ENCODE measurements around the gene ROBO2. TPM values are rescaled to one million over a fixed set of nuclear protein-coding genes. Genes with fewer than 3 reads are reported as not detected.

Gene ROBO2, protein sequence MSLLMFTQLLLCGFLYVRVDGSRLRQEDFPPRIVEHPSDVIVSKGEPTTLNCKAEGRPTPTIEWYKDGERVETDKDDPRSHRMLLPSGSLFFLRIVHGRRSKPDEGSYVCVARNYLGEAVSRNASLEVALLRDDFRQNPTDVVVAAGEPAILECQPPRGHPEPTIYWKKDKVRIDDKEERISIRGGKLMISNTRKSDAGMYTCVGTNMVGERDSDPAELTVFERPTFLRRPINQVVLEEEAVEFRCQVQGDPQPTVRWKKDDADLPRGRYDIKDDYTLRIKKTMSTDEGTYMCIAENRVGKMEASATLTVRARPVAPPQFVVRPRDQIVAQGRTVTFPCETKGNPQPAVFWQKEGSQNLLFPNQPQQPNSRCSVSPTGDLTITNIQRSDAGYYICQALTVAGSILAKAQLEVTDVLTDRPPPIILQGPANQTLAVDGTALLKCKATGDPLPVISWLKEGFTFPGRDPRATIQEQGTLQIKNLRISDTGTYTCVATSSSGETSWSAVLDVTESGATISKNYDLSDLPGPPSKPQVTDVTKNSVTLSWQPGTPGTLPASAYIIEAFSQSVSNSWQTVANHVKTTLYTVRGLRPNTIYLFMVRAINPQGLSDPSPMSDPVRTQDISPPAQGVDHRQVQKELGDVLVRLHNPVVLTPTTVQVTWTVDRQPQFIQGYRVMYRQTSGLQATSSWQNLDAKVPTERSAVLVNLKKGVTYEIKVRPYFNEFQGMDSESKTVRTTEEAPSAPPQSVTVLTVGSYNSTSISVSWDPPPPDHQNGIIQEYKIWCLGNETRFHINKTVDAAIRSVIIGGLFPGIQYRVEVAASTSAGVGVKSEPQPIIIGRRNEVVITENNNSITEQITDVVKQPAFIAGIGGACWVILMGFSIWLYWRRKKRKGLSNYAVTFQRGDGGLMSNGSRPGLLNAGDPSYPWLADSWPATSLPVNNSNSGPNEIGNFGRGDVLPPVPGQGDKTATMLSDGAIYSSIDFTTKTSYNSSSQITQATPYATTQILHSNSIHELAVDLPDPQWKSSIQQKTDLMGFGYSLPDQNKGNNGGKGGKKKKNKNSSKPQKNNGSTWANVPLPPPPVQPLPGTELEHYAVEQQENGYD (N-terminal part only)
- polyA plus RNA-seq, result not detected

DNA sequence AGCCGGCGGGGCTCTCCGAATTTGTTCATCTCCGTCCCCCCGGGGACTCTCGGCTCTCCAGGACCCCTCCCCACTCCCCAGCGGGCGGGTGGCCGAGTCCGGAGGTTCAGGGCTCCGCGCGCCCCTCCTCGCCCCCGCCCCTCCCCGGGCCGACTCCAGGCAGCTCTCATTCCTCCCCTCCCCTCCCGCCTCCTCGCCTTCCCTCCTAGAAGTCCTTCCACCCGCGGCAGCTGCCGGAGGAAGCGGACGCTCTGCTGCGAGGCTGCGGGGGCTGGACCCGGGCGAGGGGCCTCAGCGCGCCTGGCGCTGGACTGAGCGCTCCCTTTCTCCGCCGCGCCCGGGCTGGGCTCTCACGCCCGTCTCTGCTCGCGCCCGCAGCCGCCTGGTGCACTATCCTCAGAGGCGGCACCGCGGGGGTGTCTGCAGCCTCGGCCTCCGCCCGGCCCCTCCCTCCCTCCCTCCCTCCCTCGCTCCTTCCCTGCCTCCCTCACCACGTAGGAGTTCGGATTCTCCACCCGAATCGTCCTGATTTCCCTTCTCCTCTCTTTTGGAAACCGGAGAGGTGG is at the start of gene ROBO2:
Gene ROBO2 (plus strand): TSS at position 494 of the 566 bp plus-strand sequence. CDS start 687 bp downstream, outside the sequence.
- no peaks in the 10 kb centered on the region for H3K4me1 Mint-ChIP-seq
- H3K36me3 Mint-ChIP-seq, result peaks cover 3 to 4% (median 4%) of the 10 kb centered on the region in 3 donors
- H3K27me3 Mint-ChIP-seq (ENCODE audit: low read depth in 3 of 3), result peaks cover 2 to 9% (median 6%) of the 10 kb centered on the region in 3 donors
- H3K9me3 Mint-ChIP-seq, result peaks cover 5 to 27% (median 13%) of the 10 kb centered on the region in 6 donors
- no peak within 1 kb of the TSS for H3K4me3 Mint-ChIP-seq
- no peak for DNase-seq
- no peak within 1 kb of the TSS for H3K27ac Mint-ChIP-seq

DNA sequence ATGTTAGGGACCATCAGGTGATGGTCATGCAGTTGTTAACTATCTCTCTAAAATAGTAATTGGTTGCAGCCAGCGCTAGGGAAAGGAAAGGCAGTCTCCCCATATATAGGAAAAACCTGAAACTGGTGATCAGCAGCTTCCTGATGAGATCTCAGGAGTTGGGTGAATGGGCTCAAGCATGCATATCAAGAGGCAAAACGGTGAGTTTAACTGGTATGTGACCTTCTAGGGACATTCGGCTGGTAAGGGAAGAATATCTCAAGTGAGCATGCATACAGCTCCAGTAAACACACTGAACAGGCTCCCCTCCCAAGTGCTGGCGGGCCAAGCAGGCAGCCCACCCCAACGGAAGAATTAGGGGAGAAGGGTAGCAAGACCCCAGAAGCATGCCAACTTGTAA is 49.3 kb upstream of the ROBO2 start:
- Mint-ChIP-seq H3K4me3 (no peak overlapping the region), H3K36me3 (no peaks in the 10 kb centered on the region), H3K27ac (no peak overlapping the region), H3K4me1 (no peaks in the 10 kb centered on the region), H3K9me3 (peaks cover 2 to 34% (median 12%) of the 10 kb centered on the region in 6 donors), H3K27me3 (ENCODE audit: low read depth in 3 of 3) (peaks cover 0 to 2% (median 0%) of the 10 kb centered on the region in 3 donors)
- no peak for DNase-seq

DNA sequence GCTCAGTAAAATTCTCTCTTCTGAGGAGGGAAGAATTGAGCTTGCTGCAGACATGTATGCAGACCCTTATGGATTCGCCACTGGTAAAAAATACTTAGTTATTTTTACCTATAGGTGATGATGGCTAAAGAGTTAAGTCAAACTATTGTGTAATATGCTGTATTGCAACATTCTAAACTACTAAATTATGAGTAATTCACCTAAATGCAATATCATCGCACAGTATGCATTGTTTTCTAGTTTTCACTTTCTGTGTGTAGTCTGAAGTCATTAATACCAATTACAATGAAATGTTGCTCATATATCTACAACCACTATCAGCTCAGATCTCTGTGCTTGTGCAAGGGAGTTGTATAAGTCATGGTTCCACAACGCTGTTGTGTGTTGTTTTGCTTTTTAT is 48.7 kb upstream of the ROBO2 start:
- H3K36me3 Mint-ChIP-seq, result no peaks in the 10 kb centered on the region
- no peaks in the 10 kb centered on the region for H3K4me1 Mint-ChIP-seq
- H3K27ac Mint-ChIP-seq, result no peak overlapping the region
- H3K4me3 Mint-ChIP-seq, result no peak overlapping the region
- no peak for DNase-seq
- H3K27me3 Mint-ChIP-seq (ENCODE audit: low read depth in 3 of 3), result peaks cover 0 to 2% (median 0%) of the 10 kb centered on the region in 3 donors
- peaks cover 2 to 30% (median 10%) of the 10 kb centered on the region in 6 donors for H3K9me3 Mint-ChIP-seq

DNA sequence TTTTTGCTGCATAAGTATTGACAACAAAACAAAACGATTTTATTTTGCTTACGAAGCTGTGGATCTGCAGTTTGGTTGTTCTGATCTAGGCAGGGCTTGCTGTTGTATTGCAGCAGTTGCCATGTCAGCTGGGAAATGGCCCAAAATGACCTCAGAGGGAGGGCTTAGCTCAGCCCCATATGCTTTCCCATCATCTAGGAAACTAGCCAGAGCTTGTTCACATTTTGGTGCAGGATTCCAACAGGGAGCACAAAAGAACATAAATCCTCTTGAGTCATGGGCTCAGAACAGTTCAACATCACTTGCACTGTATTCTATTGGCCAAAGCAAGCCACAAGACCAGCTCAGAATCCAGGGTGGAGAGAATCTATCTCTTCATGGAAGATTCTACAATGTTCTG is 42.2 kb upstream of the ROBO2 start:
- no peak overlapping the region for H3K4me3 Mint-ChIP-seq
- H3K4me1 Mint-ChIP-seq, result no peaks in the 10 kb centered on the region
- no peaks in the 10 kb centered on the region for H3K27me3 Mint-ChIP-seq (ENCODE audit: low read depth in 3 of 3)
- H3K27ac Mint-ChIP-seq, result no peak overlapping the region
- peaks cover 5 to 39% (median 10%) of the 10 kb centered on the region in 6 donors for H3K9me3 Mint-ChIP-seq
- DNase-seq, result no peak
- H3K36me3 Mint-ChIP-seq, result no peaks in the 10 kb centered on the region

DNA sequence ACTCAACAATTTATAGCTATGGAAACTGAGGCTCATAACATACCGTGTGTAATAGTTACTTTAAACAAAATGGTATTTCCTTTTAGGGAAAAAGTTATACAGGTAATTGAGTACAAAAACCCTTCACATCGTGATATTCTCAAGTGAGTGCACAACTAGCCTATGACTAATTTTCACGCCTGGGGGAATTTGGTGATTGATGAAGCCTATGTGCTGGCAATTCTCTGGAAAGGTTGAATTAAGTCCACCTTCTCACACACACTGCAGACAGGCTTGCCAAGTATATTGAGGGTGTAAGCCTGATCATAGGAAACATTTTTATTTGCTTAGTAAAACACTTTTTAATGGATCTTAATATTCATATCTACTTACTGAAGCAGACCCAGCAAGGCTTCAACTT is 41.3 kb upstream of the ROBO2 start:
- Mint-ChIP-seq H3K9me3 (peaks cover 5 to 44% (median 10%) of the 10 kb centered on the region in 6 donors), H3K4me3 (no peak overlapping the region), H3K4me1 (no peaks in the 10 kb centered on the region), H3K36me3 (no peaks in the 10 kb centered on the region), H3K27me3 (ENCODE audit: low read depth in 3 of 3) (no peaks in the 10 kb centered on the region), H3K27ac (no peak overlapping the region)
- no peak for DNase-seq

DNA sequence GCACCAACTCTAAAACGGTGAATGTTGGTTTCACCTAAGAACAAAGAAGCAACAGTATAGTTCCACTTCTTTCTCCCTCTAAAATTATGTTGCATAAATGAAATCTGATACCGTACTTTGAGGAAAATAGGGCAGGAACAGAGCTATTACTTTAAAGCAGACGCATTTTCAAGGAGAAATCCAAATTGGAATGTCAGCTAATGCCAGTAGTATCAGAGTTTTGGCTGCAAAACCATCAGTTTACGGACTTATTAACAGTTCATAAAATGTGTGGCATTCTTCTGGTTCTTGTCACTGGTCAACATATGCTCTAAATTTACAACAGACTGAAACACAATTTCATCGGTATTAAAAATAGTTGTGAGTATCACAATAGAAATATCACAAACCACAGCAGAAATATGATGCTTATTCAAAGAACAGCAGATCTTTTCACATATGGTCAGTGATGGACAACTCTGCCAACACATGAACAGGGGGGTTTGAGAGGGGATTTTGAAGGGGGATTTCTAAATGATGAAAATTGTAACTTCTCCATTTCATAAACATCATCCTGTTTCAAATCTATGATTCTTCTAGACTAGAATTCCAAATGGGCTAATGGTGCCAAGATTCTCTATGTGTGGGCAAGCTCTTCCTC is 38.7 kb upstream of the ROBO2 start:
- H3K27ac Mint-ChIP-seq, result no peak overlapping the region
- H3K4me3 Mint-ChIP-seq, result no peak overlapping the region
- H3K9me3 Mint-ChIP-seq, result peaks cover 6 to 63% (median 14%) of the 10 kb centered on the region in 6 donors
- H3K36me3 Mint-ChIP-seq, result no peaks in the 10 kb centered on the region
- no peak for DNase-seq
- H3K27me3 Mint-ChIP-seq (ENCODE audit: low read depth in 3 of 3), result no peaks in the 10 kb centered on the region
- H3K4me1 Mint-ChIP-seq, result no peaks in the 10 kb centered on the region

DNA sequence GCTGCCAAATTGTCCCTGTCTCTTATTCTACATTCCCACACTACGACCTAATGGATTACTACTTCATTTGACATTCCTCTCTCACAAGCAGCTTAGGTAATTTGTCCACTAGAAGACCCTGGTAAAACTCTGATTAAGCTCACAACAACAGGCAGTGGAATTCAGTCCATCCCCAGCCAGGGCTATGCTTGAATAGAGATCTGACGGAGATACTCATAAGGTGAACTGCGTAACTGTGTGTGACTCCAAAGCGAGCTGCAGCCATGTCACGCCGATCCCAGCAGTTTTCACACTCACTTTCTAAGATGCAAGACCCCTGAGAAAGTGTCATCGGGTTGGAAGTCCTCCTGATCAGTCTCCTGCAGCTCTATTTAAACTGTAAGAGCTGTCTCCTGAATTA is 25.7 kb upstream of the ROBO2 start:
- no peak overlapping the region for H3K4me3 Mint-ChIP-seq
- no peak for DNase-seq
- H3K27me3 Mint-ChIP-seq (ENCODE audit: low read depth in 3 of 3), result peaks cover 0 to 2% (median 0%) of the 10 kb centered on the region in 3 donors
- no peaks in the 10 kb centered on the region for H3K4me1 Mint-ChIP-seq
- peaks cover 6 to 61% (median 14%) of the 10 kb centered on the region in 6 donors for H3K9me3 Mint-ChIP-seq
- no peak overlapping the region for H3K27ac Mint-ChIP-seq
- peaks cover 0 to 5% (median 0%) of the 10 kb centered on the region in 3 donors for H3K36me3 Mint-ChIP-seq

DNA sequence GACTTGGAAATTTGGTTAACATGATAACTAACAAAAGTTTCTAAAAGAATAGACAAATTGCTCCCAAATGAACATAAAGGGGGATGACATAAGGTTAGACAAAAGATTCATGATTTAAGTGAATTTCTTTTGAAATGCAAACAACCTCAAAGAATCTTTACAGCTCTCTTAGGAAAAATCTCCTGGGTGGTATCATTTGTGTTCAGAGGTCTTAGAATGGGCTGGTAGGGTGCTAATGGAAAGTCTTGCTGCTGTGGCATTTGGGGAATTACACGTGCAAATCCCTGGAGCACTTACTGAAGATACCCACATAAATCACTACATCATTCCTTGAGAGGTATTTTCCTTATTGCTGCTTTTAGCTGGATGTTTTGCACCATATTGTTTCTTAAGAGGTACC is 14.4 kb upstream of the ROBO2 start:
- Mint-ChIP-seq H3K9me3 (peaks cover 5 to 58% (median 13%) of the 10 kb centered on the region in 6 donors), H3K27ac (no peak overlapping the region), H3K36me3 (no peaks in the 10 kb centered on the region), H3K4me3 (no peak overlapping the region), H3K27me3 (ENCODE audit: low read depth in 3 of 3) (peaks cover 0 to 2% (median 0%) of the 10 kb centered on the region in 3 donors), H3K4me1 (no peaks in the 10 kb centered on the region)
- no peak for DNase-seq

DNA sequence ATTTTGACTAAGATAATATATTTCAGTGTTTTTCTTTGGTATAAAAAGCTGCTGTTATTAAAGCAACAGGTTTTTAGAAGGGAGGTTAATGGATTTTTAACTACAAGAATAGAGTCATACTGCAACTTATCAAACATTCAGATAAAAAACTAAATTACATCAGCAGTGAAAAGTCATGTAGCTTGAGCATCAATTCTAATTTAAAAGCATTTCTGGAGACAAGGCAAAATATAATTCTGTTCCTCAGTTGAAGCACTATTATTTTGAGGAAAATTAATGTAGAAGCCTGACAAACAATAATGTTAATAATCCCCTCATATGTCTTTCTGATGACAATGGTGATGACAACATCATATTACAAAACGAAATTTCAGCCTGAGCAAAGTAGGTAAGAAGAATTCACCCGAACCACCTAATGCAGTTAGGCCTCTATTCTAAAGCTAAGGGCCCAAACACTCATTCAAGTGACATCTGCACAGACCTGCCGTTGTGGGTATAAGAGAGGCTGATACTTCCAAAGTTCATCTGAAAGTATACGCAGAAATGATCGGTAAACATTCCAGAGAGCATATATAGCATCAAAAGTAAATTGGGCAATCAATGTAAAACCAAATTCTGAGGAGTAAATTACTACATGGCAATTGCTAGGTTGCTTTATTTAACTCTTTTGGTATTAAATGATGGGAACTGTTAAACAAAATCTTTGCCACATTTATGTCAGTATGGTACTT is 12.8 kb upstream of the ROBO2 start:
- Mint-ChIP-seq H3K9me3 (peaks cover 5 to 56% (median 11%) of the 10 kb centered on the region in 6 donors), H3K27ac (no peak overlapping the region), H3K4me1 (no peaks in the 10 kb centered on the region), H3K27me3 (ENCODE audit: low read depth in 3 of 3) (peaks cover 0 to 2% (median 0%) of the 10 kb centered on the region in 3 donors), H3K36me3 (no peaks in the 10 kb centered on the region), H3K4me3 (no peak overlapping the region)
- no peak for DNase-seq

DNA sequence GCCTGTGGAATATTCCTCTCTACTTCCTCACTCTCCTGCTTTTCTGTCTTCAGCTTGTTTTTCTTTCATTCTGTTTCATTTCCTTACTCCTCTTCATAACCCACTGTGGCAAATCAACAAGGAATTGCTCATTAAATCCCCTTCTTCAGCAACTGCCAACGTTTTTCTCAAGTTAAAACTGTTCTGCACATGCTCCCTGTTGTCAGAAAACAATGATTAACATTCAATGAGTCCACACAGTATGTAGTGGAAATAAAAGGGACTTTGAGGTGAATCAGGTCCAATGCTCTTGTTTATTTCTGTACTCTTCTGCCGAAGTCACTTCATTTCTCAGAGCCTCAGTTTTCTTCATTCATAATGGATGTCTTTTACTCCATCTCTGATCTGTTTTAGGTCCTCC is 11.9 kb upstream of the ROBO2 start:
- H3K4me1 Mint-ChIP-seq, result no peaks in the 10 kb centered on the region
- H3K27ac Mint-ChIP-seq, result no peak overlapping the region
- peaks cover 2 to 53% (median 13%) of the 10 kb centered on the region in 6 donors for H3K9me3 Mint-ChIP-seq
- no peaks in the 10 kb centered on the region for H3K36me3 Mint-ChIP-seq
- H3K27me3 Mint-ChIP-seq (ENCODE audit: low read depth in 3 of 3), result peaks cover 0 to 2% (median 0%) of the 10 kb centered on the region in 3 donors
- no peak for DNase-seq
- no peak overlapping the region for H3K4me3 Mint-ChIP-seq

DNA sequence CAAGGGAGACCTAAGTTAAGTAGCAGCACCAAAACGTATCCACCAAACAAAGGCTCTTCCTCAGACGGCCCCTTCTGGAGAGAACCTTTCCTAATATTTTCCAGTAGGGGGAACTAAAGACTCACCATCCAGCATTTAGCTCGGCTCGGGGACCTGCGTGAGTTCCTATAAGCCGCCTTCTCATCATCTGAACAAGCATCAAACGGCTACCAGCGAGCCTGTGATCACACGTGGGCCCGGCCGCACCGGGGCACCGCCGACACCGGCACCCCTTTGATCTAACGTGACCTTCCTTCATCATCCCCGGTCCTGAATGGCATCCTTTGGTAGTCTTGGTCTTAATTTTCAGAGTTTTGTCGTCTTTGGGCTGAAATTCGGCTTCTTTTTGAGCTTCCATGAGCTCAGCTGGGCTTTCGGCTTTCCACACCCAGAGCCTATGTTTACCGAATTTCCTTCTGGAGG is 1.4 kb upstream of the ROBO2 start:
- Mint-ChIP-seq H3K9me3 (peaks cover 5 to 27% (median 13%) of the 10 kb centered on the region in 6 donors), H3K27ac (no peak overlapping the region), H3K4me1 (no peaks in the 10 kb centered on the region), H3K36me3 (peaks cover 3 to 4% (median 4%) of the 10 kb centered on the region in 3 donors), H3K4me3 (no peak overlapping the region), H3K27me3 (ENCODE audit: low read depth in 3 of 3) (peaks cover 2 to 9% (median 6%) of the 10 kb centered on the region in 3 donors)
- no peak for DNase-seq

DNA sequence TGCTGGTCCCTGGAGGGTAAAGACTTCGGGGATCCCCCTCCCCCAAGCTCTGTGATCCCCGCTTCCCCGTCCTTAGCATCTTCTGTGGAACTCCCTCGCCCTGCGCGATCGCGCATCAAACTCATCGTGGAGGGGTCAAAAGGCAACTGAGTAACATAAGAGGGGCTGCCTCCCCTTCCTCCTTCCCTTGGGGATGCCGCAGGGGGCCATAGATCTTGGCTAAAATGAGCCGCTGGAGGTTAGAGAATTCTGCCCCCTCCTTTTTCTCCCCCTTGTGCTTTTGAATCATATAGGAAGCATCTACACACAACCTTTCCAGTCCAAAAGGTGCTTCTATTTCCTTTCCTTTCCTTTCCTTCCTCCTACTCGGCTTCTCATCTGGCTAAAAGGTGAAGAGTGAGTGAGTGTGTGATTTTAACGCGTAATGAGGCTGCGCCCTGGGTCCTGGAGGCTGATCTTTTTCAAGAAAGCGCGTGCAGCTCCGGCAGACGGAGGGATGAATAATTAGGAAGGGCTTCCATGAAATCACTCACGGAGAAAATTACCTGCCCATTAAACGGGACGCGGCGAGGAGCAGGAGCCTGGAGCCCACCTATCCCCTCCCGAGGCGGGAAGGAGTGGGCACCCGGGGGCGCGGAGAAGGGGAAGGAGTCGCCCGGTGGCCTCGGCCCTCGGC is 831 bp upstream of the ROBO2 start:
- no peak for DNase-seq
- no peaks in the 10 kb centered on the region for H3K4me1 Mint-ChIP-seq
- no peak overlapping the region for H3K27ac Mint-ChIP-seq
- peaks cover 2 to 9% (median 6%) of the 10 kb centered on the region in 3 donors for H3K27me3 Mint-ChIP-seq (ENCODE audit: low read depth in 3 of 3)
- peaks cover 5 to 27% (median 13%) of the 10 kb centered on the region in 6 donors for H3K9me3 Mint-ChIP-seq
- peaks cover 3 to 4% (median 4%) of the 10 kb centered on the region in 3 donors for H3K36me3 Mint-ChIP-seq
- no peak overlapping the region for H3K4me3 Mint-ChIP-seq

Data from immature natural killer cell (primary cell).